ENCODE results near the gene ZNF618.

DNA sequence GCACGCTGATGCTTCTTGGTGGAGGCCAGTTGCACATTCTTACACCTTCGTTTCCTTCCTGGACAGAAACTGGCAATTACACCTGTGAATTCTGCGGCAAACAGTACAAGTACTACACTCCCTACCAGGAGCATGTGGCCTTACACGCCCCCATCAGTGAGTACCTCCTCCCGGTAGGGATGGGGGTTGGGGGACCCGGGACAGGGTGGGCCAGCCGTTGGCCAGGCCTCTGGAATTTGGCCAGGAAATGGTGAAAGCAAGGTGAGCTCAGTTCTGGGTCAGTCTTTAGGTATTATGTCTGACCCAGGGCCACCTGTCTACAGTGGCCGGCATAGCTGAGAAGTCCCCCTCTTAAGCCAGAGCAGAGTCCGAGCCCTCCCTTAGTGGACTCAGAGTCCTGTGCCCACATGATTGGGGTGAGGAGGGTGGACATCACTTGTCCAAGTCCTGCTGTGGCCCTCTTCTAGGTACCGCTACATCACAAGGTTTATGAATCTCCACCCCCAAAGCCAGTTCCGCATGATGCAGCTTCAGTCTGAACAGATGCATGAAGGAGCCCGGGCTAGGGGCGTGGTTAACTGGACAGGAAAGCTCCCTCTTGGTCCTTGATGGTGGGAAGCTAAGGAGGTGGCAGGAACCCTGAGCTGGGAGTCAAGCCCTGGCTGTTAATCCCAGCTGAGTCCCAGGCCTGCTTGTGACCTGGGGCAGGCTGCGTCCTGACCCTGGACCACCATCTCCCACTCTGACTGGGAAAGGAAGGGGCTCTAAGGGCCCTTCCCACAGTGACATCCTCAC is 140.7 kb downstream of the ZNF618 start:
- TF ChIP-seq CTCF (conservative IDR thresholded peaks at IDR 0.05; ENCODE audit: low read depth, low read length) (no peak), EZH2 (IDR thresholded peaks at IDR 0.05; ENCODE audit: borderline replicate concordance, low read depth, low read length, poor library complexity, severe bottlenecking) (no peak)

Measured in A673 (cell line).